GM21528 (cell line): ENCODE data around the gene IBSP.

Experiments used
- ATAC-seq: cut with Tn5 transposase; IDR thresholded peaks from one replicate; pipeline ENCODE4 v1.9.1; 2021; ENCODE audit warnings: mild to moderate bottlenecking, moderate library complexity; ENCODE audit not compliant: unreplicated experiment, low FRiP score

The IBSP gene, protein sequence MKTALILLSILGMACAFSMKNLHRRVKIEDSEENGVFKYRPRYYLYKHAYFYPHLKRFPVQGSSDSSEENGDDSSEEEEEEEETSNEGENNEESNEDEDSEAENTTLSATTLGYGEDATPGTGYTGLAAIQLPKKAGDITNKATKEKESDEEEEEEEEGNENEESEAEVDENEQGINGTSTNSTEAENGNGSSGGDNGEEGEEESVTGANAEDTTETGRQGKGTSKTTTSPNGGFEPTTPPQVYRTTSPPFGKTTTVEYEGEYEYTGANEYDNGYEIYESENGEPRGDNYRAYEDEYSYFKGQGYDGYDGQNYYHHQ

DNA sequence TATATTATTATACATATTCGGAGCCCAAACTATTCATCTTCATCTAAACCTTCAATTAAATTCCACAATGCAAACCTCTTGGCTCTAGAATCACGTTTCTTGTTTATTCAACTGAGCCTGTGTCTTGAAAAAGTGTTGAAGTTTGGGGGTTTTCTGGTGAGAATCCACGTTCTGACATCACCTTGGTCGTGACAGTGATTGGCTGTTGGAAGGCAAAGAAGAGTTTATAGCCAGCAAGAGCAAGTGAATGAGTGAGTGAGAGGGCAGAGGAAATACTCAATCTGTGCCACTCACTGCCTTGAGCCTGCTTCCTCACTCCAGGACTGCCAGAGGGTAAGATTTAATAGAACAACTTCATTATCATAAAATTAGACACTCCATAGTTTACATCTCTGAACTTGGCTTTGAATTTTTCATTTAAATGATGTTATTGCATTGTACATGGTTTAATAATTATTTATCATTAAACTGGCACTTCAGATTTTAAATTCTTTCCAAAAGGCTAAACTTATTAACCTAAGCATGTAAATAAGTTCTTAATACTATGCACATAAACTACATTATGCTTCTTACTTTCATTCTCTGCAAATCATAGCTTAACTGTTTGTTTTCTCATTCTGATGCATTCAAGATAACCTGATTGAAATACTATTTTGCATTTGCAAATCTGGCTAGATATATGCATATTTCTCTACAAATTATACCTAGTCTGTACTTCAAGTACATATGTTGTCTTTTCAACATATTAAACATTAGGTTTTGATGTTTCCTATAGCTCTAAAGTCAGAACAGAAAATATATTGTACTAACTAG, at the start of gene IBSP:
Gene IBSP, plus strand, starts transcription at position 254 of the 813 bp plus-strand sequence. CDS start 2,808 bp downstream, outside the sequence.
- ATAC-seq: no peak

DNA sequence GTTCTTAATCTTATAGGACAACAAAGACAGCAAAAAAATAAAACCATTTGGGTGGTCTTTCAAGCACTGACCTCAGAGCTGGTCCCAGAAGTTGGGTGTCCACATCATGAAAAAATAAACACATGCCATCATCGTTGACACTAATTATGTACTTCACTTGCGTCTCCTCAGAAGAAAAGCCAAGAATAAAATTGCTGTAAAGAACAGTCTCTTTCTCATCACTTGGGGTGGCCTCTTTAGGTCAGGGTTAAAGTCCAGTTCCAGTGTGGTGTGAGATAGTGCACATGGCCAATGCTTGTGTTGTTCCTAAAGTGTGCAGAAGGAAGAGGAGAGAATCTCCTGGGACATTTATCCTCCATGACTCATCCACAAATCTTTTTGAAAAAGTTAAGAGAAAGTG, 49.5 kb upstream of the IBSP start:
- no peak for ATAC-seq

DNA sequence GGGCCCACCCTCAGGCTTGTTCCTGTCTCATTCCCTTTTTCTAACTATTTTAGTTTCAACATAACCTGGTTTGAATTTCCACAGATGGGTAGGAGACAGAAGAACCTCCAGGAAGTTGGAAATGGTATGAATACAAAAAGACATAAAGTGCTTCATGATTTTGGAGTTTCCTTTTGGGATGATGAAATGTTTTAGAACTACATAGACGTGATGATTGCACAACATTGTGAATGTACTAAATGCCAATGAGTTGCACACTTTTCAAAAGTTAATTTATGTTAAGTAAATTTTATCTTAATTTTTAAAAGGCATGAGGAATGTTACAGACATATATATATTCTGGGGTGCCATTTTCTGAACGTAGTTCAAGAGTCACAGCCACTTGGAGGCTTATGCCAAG, 41.1 kb upstream of the IBSP start:
- ATAC-seq: no peak

DNA sequence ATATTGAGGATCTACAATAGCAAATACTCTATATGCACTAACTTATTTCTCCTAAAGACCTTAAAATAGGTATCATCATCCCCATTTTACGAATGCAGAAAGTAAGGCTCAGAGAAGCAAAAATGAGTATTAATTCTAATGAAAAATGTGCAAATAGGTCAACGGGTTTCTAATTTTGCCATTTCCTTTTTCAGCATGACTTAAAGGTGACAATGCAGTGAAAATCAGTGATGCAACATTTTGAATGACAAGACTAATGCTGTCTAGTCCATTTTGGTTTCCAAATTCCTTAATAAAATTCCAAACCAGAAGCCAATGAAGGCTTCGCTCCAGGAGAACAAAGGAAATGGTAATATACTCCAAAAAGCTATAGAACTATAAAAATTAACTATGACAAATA, 37.0 kb upstream of the IBSP start:
- ATAC-seq: no peak

DNA sequence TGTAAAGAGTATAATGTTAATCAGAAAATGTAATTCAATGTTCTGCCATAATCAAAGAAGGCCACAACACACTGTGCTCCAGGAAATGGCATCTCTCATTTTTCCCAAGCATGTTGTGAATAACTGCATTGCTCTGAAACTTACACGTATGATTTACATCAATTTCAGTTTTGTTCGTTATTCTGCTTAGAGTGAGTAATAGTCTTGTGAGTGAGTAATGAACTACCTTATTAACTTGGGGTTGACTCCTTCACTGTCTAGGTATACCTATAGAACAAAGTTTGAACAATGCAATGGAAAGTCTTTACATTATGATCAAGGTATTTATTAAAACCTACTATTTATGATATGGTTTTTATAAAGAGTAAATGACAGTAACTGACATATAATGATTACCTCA, 17.8 kb upstream of the IBSP start:
- ATAC-seq: no peak

DNA sequence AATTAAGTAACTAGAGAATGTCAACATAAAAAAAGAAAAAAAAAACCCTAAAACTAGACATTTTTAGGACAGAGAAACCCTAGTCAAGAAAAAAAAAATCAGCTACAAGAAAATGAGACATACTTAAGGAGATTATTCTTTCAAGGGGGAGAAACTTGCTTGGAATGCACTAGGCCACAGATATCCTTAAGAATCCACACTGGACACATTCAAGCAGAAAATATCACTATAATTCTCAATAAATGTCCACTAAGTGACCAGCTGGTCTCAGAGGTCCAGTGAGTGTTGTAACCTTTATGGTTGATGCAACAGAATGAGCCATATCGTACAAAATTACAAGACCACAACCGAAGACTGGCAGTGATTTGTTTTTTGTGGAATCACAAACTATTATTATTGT, 15.6 kb upstream of the IBSP start:
- no peak for ATAC-seq

DNA sequence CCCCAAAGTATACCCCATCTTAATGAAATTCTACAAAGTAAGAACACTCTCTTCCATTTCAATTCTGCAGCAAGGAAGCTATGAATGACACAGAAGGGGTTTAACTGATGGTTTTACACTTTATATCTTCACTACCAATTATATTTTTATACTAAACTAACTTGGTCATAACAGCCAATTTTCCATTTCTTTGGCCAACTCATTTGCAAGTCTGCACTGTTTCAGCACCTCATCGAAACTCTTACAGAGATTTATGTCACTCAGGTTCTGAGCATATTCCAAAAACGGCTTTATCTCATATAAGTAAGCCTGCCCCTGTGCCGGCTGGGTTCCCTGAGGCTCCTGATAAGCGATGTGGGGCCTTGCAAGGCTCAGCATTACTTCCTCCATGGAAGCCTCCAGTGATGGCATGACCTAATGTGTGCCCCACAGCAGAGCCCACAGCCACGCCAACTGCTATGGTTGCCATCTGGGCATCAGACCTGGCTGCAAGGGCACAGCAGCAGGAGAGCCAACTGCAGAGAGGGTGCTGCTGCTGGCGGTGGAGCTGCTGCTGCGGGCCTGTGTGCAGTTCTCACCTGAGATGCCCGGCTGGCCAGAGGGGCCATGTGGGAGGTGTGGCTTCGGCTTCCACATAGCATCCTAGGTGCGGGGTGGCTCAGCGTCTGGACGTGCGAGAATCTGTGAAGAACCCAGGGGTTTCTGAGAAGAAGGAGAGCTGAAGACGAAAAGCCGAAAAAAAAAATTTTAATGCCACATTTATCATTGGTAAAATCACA, 13.4 kb upstream of the IBSP start:
- ATAC-seq: no peak

DNA sequence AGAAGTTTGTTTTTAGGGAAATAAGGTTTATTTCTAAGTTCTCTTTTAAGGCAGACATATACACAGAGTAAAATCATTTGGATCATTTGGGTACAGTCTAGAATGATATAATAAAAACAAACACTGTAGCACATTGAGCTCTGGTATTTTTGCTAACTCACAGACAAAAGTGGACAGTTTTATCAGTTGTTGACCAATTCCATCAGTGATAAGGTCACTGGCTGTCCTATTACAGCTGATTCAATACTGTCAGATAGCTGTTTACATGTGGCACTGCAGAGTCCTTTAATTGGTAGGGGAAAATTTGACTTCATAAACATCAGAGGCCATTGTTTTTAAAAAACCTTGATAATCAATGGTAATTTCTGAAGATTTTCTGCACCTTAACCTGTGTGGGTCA, 3.5 kb downstream of the IBSP start:
- no peak for ATAC-seq

DNA sequence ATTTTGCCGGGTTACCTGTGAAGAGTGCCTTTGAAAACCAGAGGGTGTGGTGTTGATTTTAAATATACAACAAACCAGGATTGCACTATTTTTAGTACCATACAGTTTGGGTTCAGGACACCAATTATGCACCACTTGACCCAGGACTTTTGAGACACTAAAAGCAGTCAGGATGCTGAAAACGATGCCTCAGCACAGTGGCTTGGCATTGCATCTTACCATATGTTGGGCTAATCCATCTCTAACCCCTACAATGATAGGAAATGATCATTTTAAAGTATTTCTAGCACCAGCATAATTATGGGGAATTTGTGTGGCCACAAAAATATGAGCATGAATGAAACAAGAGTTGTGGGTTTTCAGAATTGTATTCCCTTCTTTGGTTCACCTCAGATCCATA, 4.1 kb downstream of the IBSP start:
- ATAC-seq: no peak

DNA sequence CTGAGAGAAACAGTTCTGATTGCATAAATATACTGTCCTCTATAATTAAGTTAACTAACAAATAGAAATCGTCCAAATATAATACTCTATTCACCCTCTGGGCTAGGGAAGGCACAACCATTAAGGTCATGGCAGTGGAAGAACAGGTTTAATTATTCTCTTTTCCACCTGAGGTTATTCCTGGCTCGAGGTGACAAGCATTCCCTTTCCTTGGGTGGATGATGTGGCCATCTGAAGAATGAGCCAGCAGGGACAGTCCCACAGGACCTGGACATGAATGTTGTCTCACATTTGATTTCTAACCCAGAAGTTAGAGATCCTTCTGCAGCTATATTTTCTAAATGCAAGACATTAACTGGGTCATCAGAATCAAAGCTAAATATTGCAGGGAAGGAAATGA, 5.5 kb downstream of the IBSP start:
- no peak for ATAC-seq

DNA sequence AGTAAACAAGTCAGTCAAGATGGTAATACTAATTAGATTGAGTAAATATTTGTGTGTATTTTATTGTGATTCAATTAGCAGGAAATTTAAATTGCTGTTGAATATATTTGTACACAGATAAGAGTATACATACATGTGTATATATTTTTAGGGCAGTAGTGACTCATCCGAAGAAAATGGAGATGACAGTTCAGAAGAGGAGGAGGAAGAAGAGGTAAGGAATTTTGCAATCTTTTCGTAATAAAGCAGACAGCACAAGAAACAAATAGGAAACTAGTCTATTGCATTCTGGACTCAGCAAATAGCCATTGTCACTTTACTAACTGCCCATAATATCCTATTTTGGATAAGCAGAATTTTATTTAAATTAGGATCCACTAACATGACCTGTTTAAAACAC, 6.6 kb downstream of the IBSP start:
- no peak for ATAC-seq

DNA sequence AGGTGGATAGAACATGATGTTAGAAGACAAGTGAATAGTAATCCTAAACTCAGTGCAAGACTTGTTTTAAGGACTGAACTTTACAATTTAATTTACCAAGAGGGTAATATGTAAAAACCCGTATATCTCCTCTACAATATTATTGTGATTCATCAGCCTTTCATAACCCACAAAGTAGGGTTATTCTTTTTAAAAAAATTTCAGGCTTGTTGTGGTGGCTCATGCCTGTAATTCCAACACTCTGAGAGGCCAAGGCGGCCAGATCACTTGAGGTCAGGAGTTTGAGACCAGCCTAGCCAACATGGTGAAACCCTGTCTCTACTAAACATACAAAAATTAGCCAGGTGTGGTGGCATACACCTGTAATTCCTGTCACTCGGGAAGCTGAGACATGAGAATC, 7.2 kb downstream of the IBSP start:
- ATAC-seq: no peak

DNA sequence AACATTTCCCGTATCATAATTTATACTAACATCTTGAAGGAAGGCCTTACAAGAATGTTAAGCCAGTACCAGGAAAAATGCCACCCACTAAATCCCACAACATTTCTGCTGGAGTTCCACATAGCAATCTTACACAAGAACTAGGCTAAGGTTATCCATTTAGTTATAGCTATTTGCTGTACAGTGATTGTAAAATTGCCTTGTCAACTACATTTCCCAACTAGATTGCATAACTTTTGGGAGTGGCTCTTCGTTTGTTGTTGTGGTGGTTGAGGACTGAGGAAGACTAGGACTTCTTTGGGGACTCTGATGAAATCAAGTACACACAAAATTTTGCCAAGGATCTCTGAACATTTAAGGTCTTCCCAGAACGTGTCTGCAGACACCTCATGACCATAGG, 8.0 kb downstream of the IBSP start:
- no peak for ATAC-seq

DNA sequence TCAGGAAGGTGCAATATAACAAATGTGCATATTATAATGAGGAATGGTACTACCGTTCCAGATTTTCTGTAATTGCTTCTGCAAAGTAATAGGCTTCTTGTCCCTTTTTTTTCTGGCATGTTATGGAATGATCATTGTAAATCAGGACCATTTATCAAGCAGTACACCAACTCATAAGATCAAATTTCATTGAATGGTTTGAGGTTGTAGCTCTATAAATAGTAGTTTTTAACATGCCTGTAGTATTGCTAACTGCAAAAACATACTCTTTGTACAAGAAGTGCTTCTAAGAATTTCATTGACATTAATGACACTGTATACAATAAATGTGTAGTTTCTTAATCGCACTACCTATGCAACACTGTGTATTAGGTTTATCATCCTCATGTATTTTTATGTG, 12.6 kb downstream of the IBSP start:
- ATAC-seq: no peak

DNA sequence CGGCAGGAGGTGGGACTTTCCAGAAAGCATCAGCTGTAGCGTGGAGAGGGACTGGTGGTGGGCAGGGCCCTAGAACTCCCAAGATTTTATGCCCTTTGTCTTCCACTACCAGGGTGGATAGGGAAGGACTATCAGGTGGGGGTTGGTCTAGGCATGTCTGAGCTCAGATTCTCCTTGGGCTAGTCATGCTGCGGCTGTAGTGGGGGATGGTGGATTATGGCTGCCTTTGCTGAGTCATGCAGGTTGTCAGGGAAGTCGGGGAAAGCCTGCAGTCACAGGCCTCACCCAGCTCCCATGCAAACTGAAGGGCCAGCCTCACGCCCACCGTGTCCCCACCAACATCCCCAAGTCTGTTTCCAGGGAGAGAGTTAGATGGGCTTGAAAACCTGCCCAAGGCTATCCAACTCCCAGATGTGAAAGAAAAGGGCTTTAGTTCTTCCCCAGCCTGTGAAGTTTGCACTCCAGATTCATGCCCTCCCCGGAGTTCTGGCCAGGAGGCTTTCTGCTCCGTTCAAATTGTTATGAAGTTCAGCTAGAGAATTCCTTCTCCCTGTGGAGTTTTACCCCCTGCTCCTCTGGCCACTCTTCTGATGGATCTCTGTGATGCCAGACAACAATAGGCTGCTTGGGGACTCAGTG, 20.0 kb downstream of the IBSP start:
- ATAC-seq: no peak

DNA sequence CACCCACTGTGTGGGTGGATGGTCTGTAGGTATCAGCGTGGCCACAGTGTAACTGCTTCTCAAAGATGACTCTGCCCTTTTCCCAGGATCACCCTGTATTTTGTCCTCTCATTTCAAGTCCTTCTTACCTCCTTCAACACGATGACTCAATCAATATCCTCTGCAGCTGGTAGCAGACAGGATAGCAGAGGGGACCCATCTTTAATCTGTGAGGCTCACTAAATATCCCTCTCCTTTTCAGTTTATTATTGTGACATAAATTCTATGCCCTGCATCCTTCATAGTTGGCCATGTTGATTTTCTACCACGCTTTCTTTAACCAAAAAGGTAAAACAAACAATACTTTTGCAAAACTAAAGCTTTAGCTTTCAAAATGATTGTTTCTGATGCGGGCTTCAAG, 23.8 kb downstream of the IBSP start:
- ATAC-seq: no peak

DNA sequence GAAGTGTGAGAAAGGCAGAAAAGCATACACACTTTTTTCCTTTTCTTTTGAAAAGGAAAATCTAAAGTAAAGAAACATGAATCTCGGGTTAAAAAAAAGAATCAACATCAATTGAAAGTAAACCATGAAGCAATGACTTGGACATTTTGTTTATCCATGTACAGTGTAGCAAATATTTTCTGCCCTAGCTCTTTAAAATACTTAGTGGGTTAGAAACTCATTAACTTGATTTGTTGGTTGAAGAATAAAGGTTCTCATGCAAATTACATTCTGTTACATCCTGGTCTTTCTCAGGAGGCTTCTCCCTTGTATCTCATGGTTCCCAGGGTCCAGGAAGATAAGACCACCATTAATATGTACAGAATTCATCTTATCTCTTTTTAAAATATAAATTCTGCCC, 24.4 kb downstream of the IBSP start:
- ATAC-seq: no peak

DNA sequence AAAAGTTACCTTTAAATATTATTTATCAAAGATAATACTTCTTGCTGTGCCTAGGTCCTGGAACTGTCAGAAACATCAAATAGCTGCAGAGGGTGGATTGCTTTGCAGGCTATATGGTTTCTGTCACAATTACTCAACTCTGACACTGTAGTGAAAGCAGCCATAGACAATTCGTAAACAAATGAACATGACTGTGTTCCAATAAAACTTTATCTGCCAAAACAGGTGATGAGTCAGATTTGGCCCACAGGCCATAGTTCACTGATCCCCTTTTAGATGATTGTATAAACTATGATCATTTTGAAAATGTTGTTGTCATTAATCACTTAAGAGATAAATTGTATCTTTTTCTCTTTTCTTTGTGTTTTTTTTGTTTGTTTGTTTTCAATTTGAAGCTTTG, 25.0 kb downstream of the IBSP start:
- ATAC-seq: no peak

DNA sequence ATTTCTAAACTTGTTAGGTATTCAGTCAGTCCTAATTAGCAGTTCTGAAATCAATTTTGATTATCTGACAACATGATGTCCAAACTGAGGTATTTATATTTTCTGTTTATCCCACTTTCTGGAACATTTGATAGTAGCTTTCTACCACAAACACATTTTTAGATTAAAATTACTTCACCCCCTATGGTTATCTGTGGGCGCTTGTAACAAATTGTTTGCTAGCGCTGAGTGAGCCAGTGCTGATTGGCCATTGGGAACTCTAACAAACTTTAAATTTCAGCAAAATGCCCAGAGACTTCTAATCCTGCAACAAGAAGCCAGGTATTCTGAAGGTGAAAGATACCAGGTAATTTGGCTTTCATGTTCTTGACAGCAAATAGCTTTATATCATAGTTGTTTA, 33.3 kb downstream of the IBSP start, which contains the start of gene MEPE:
Gene MEPE, plus strand, starts transcription at position 301 of the 400 bp plus-strand sequence. CDS start 1,746 bp downstream, outside the sequence.
- ATAC-seq: no peak

DNA sequence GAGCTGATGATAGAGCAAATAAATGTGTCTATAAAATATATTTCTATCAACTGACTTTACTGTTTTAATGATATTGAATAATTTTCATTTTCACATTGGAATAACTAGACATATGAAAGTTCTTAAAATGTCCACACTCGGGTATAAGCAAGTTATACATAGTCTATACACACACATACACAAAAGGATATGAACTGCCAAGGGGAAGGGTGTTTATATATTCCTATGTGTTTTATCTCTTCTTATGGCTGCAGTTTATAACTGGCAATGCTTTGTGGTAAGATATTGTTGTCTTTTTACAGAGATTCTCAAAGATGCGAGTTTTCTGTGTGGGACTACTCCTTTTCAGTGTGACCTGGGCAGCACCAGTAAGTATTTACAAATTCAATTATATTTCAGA, 35.0 kb downstream of the IBSP start:
- ATAC-seq: no peak

DNA sequence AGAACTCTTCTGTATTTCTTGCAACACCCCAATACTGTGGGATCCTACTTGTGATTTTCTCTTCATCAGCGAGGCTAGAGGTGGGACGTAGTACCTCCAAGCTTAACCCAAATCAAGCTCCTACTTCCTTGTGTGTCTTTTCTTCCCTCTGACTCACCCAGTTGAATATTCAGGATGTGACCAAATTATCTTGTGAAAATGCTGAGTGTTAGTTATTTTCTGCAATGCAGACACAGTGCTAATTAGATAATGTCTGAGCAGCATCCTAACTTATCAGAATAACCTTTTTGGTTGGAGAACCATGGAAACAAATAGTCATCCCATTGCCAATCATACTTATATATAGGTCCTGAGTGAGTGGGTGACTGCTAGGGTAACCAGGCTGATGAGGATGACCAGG, 35.8 kb downstream of the IBSP start:
- no peak for ATAC-seq
